Measurements from ENCODE around the gene CPSF6.

Gene CPSF6

DNA sequence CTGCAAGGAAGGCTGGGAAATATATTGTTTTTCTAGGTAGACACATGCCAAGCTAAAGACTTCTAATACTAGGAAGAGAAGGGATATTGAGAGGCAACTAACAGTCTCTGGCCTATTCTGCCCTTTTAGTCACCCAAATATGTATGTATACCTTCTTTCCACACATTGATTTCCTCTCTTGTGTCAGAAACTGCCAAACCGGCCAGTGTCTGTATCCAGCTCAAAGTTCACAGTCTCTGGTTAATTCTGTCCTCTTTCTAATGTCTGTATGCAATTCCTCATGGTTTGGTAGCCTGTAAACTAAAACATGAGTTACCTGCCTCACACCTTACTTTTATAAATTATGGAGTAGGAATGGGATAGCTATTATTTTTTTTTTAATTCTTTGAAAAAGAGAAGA, 25.2 kb upstream of the CPSF6 start:
- no peak for DNase-seq (ENCODE audit: low read depth, low spot score)
- ChIA-PET CTCF (interaction anchor here (0.8 to 1.6 kb wide), 3 partner anchors 57 to 263 kb away, joined by 3 to 4 read pairs (median 3); no protein-coding TSS in a partner anchor), POLR2A (no interaction called here)
- H3K4me3 ChIP-seq (ENCODE audit: low read depth, low read length): no peak overlapping the region
- TF ChIP-seq, protein P1, sequence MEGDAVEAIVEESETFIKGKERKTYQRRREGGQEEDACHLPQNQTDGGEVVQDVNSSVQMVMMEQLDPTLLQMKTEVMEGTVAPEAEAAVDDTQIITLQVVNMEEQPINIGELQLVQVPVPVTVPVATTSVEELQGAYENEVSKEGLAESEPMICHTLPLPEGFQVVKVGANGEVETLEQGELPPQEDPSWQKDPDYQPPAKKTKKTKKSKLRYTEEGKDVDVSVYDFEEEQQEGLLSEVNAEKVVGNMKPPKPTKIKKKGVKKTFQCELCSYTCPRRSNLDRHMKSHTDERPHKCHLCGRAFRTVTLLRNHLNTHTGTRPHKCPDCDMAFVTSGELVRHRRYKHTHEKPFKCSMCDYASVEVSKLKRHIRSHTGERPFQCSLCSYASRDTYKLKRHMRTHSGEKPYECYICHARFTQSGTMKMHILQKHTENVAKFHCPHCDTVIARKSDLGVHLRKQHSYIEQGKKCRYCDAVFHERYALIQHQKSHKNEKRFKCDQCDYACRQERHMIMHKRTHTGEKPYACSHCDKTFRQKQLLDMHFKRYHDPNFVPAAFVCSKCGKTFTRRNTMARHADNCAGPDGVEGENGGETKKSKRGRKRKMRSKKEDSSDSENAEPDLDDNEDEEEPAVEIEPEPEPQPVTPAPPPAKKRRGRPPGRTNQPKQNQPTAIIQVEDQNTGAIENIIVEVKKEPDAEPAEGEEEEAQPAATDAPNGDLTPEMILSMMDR (IDR thresholded peaks at IDR 0.05; ENCODE audit: insufficient read depth, low read length, missing control alignments): no peak

- no peak for DNase-seq (ENCODE audit: low read depth, low spot score)
- CTCF ChIA-PET: no interaction called here
- TF ChIP-seq, protein P1 (IDR thresholded peaks at IDR 0.05; ENCODE audit: insufficient read depth, low read length, missing control alignments): no peak
These were observed 14.0 kb upstream of the CPSF6 start for GRCh38 chr12:69225251-69225910.

GRCh38 chr12:69231479-69231878, 7.9 kb upstream of the CPSF6 start:
- TF ChIP-seq, protein P1 (IDR thresholded peaks at IDR 0.05; ENCODE audit: insufficient read depth, low read length, missing control alignments): no peak
- ChIA-PET CTCF (no interaction called here), POLR2A (no interaction called here)
- DNase-seq (ENCODE audit: low read depth, low spot score): no peak
- H3K4me3 ChIP-seq (ENCODE audit: low read depth, low read length): no peak overlapping the region

More at GRCh38 chr12:69225251-69225910, 14.0 kb upstream of the CPSF6 start:
- H3K4me3 ChIP-seq (ENCODE audit: low read depth, low read length): no peak overlapping the region
- POLR2A ChIA-PET: no interaction called here

DNA sequence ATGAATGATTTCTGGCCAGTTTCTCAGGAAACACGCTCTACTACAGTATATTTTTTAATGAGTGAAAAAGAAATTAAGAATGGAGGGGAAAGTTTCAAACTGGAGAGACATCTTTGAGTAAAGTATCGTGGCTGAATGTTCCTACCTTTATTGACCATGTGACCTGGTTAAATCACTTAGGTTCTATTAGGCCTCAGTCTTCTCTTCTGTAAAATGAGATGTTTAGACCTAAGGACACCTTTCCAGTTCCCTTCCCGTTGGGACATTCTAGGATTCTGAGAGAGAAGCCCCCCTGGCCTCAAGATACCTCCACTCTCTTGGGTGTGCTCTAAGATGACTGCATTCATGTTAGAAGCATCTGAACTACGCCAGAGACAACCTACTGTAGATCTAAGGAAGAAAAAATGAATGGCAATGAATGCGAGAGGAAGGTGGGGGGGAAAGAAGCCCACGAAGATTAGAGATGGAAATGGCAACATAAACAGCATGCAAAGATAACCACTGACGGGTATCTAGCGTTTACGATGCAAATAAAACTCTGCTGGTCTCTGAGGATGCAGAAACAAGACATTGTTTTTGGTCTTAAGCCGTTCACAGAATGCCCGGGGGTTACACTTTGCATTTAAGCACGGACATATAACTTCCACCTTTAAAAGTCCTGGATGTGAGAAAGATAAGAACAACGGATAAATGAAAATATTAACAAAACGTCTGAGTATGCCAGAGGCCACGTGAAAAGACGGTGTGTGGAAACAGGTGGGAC, 599 bp upstream of the CPSF6 start:
- POLR2A ChIA-PET: no interaction called here
- peak overlapping the region; percentile 73 for H3K4me3 ChIP-seq (ENCODE audit: low read depth, low read length)
- CTCF ChIA-PET: no interaction called here
- TF ChIP-seq, protein P1 (IDR thresholded peaks at IDR 0.05; ENCODE audit: insufficient read depth, low read length, missing control alignments): no peak
- DNase-seq (ENCODE audit: low read depth, low spot score): no peak

- DNase-seq (ENCODE audit: low read depth, low spot score): no peak
- TF ChIP-seq, protein P1 (IDR thresholded peaks at IDR 0.05; ENCODE audit: insufficient read depth, low read length, missing control alignments): no peak
- POLR2A ChIA-PET: no interaction called here
- CTCF ChIA-PET: interaction anchor here (1.6 kb wide), 1 partner anchor 84 kb away, joined by 3 read pairs; no protein-coding TSS in a partner anchor
- H3K4me3 ChIP-seq (ENCODE audit: low read depth, low read length): peak overlapping the region; percentile 73
These were observed 707 bp downstream of the CPSF6 start for GRCh38 chr12:69239922-69240630.

GRCh38 chr12:69240631-69240995, 1.2 kb downstream of the CPSF6 start:
- peak overlapping the region; percentile 73 for H3K4me3 ChIP-seq (ENCODE audit: low read depth, low read length)
- TF ChIP-seq, protein P1 (IDR thresholded peaks at IDR 0.05; ENCODE audit: insufficient read depth, low read length, missing control alignments): no peak
- DNase-seq (ENCODE audit: low read depth, low spot score): no peak
- ChIA-PET CTCF (interaction anchor here (1.6 kb wide), 1 partner anchor 85 kb away, joined by 3 read pairs; no protein-coding TSS in a partner anchor), POLR2A (no interaction called here)
